CD14-positive monocyte (primary cell): Measurements from ENCODE around the gene MAVS. TPM values are rescaled to one million over a fixed set of nuclear protein-coding genes. Genes with fewer than 3 reads are reported as not detected.

Source experiments
- DNase-seq, 3 donors: peaks; one replicate each; pipeline ENCODE4 v3.0.0-alpha.2; 2011 to 2022
- H2AFZ ChIP-seq: 2 replicates; pipeline ENCODE4 v1.6.0; 2012; ENCODE audit warnings: mild to moderate bottlenecking, low read depth, low read length, inconsistent platforms; ENCODE audit not compliant: insufficient read depth, poor library complexity, severe bottlenecking
- H3K27ac ChIP-seq, 2 donors: 1 replicate in 1 of 2; 2 replicates in 1 of 2; pipeline ENCODE4 v1.5.1; 2012 to 2013; ENCODE audit warnings: low read length in 2 of 2, control low read depth in 1 of 2, inconsistent platforms in 1 of 2, low read depth in 1 of 2, mild to moderate bottlenecking in 1 of 2
- H3K27me3 ChIP-seq, 2 donors: one replicate each; pipeline versions ENCODE4 v1.6.0 to v1.6.1; 2011 to 2013; ENCODE audit warnings: low read length in 2 of 2; ENCODE audit not compliant: control insufficient read depth in 2 of 2, insufficient read depth in 2 of 2
- H3K36me3 ChIP-seq, 2 donors: replicated peaks in 1 of 2; 1 replicate in 1 of 2; 2 replicates in 1 of 2; pipeline versions ENCODE4 v1.5.1 to v1.6.1; 2012 to 2013; ENCODE audit warnings: low read length in 2 of 2, control low read depth in 1 of 2, inconsistent platforms in 1 of 2, mild to moderate bottlenecking in 1 of 2; ENCODE audit not compliant: insufficient read depth in 2 of 2, control insufficient read depth in 1 of 2
- H3K4me1 ChIP-seq, 2 donors: 1 replicate in 1 of 2; 2 replicates in 1 of 2; pipeline versions ENCODE4 v1.5.1 to v1.6.1; 2012 to 2013; ENCODE audit warnings: low read length in 2 of 2, control low read depth in 1 of 2, inconsistent platforms in 1 of 2, mild to moderate bottlenecking in 1 of 2, moderate library complexity in 1 of 2; ENCODE audit not compliant: insufficient read depth in 2 of 2, control insufficient read depth in 1 of 2
- H3K4me2 ChIP-seq: replicated peaks from 2 replicates; pipeline ENCODE3; 2012; ENCODE audit warnings: low read length, moderate library complexity, mild to moderate bottlenecking; ENCODE audit not compliant: poor library complexity, severe bottlenecking; ENCODE audit errors: extremely low read depth
- H3K4me3 ChIP-seq, 3 experiments: fragments of 200-600 bp in 1 of 3; sonication (generic) in 1 of 3; replicated peaks in 1 of 3; 1 replicate in 2 of 3; 2 replicates in 1 of 3; pipeline ENCODE4 v1.5.1; 2011 to 2013; ENCODE audit warnings: low read length in 3 of 3, mild to moderate bottlenecking in 3 of 3, control low read depth in 2 of 3, low read depth in 2 of 3, inconsistent platforms in 1 of 3, moderate library complexity in 1 of 3
- H3K79me2 ChIP-seq: 2 replicates; pipeline ENCODE4 v1.6.0; 2012; ENCODE audit warnings: mild to moderate bottlenecking, control low read depth, inconsistent platforms, low read length, moderate library complexity; ENCODE audit not compliant: insufficient read depth
- H3K9ac ChIP-seq: 2 replicates; pipeline ENCODE4 v1.6.0; 2017; ENCODE audit warnings: low read length, mild to moderate bottlenecking; ENCODE audit not compliant: insufficient read depth, poor library complexity, severe bottlenecking
- H3K9me3 ChIP-seq, 2 donors: replicated peaks in 1 of 2; 1 replicate in 1 of 2; 2 replicates in 1 of 2; pipeline versions ENCODE4 v1.5.1 to v1.6.1; 2012 to 2013; ENCODE audit warnings: low read length in 2 of 2, control low read depth in 1 of 2; ENCODE audit not compliant: control insufficient read depth in 1 of 2, insufficient read depth in 1 of 2
- H4K20me1 ChIP-seq: 2 replicates; pipeline ENCODE4 v1.6.0; 2012; ENCODE audit warnings: mild to moderate bottlenecking, low read length, control low read depth, moderate library complexity; ENCODE audit not compliant: insufficient read depth
- H3K27ac Mint-ChIP-seq, 7 donors: one replicate each; pipeline ENCODE4 v1.8.0; 2020; ENCODE audit warnings: mild to moderate bottlenecking in 7 of 7, mixed read lengths in 7 of 7, moderate library complexity in 6 of 7, inconsistent platforms in 2 of 7
- H3K27me3 Mint-ChIP-seq, 3 donors: one replicate each; pipeline ENCODE4 v1.8.0; 2021 to 2022; ENCODE audit warnings: low read depth in 3 of 3, mild to moderate bottlenecking in 3 of 3, mixed read lengths in 3 of 3, moderate library complexity in 3 of 3, inconsistent platforms in 1 of 3
- H3K36me3 Mint-ChIP-seq, 2 donors: one replicate each; pipeline ENCODE4 v1.8.0; 2020; ENCODE audit warnings: mixed read lengths in 2 of 2, inconsistent platforms in 1 of 2, mild to moderate bottlenecking in 1 of 2
- H3K4me1 Mint-ChIP-seq: one replicate; pipeline ENCODE4 v1.8.0; 2020; ENCODE audit warnings: mild to moderate bottlenecking, mixed read lengths
- H3K4me3 Mint-ChIP-seq, 2 donors: one replicate each; pipeline ENCODE4 v1.8.0; 2020; ENCODE audit warnings: mild to moderate bottlenecking in 2 of 2, mixed read lengths in 2 of 2, moderate library complexity in 1 of 2
- H3K9me3 Mint-ChIP-seq, 7 donors: one replicate each; pipeline ENCODE4 v1.8.0; 2020 to 2022; ENCODE audit warnings: mixed read lengths in 7 of 7, mild to moderate bottlenecking in 6 of 7, moderate library complexity in 6 of 7, inconsistent platforms in 2 of 7
- WGBS: methylation state at CpG from one replicate; pipeline ENCODE4 v1.1.5; 2013; ENCODE audit warnings: missing lambda C conversion rate; ENCODE audit not compliant: insufficient coverage; 5-methylcytosine and 5-hydroxymethylcytosine counted together
- intact Hi-C, 2 donors: fragments of 100-400 bp; cut with micrococcal nuclease; formaldehyde crosslinking; loops; one replicate each; pipeline versions ENCODE4 v1.15.0 to v1.15.1; 2023
- polyA plus RNA-seq, 3 donors: library from polyadenylated mRNA; depleted of rRNA in 1 of 3; unstranded in 2 of 3; stranded (reverse) in 1 of 3; fragments of 300-500 nt in 2 of 3; fragments of >200 nt in 1 of 3; fragmentation: Illumina TruSeq in 2 of 3; gene quantifications; 1 replicate in 2 of 3; 2 replicates in 1 of 3; pipeline ENCODE4 v1.2.3, GENCODE V29; 2012 to 2021
- TF ChIP-seq, protein P1 (sequence below): fragments of 200-600 bp; IDR thresholded peaks from one replicate; pipeline ENCODE4 v1.8.0; 2022; ENCODE audit warnings: antibody characterized with exemption, mild to moderate bottlenecking

MAVS gene
- polyA plus RNA-seq, 3 donors = 1.8 to 16.6 (median 3.2) TPM

DNA sequence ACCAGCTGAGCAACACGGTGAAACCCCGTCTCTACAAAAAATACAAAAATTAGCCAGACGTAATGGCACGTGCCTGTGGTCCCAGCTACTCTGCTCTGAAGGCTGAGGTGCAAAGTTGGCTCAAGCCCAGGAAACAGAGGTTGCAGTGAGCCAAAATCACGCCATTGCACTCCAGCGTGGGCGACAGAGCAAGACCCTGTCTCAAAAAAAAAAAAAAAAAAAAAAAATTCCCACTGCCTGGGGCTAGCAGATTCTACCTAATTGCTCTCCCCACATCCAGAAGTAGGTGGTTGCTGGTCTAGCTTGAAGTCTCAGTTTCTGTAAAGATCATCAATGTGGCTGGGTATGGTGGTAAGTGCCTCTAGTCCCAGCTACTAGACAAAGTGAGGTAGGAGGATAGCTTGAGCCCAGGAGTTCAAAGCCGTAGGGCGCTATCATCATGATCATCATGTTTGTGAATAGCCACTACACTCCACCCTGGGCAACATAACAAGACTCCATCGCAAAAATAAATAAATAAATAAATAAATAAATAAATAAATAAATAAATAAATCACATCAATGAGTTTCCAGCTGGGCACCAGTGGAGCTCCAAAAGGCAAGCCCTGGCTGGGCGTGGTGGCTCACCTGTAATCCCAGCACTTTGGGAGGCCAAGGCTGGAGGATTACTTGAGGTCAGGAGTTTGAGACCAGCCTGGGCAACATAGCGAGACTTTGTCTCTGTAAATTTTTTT is 32.6 kb upstream of the MAVS start:
- Mint-ChIP-seq H3K9me3 (peaks cover 0 to 5% (median 0%) of the 10 kb centered on the region in 7 donors), H3K27me3 (peaks cover 0 to 3% (median 3%) of the 10 kb centered on the region in 3 donors), H3K4me3 (no peak overlapping the region), H3K36me3 (peaks cover 3 to 4% of the 10 kb centered on the region in 2 donors), H3K27ac (peak overlapping the region in 2 of 7 donors; percentile 53 to 98), H3K4me1 (peaks cover 51% of the 10 kb centered on the region)
- H3K4me2 ChIP-seq = no peak overlapping the region
- H3K27ac ChIP-seq = no peak overlapping the region
- no peaks in the 10 kb centered on the region for H3K79me2 ChIP-seq
- H4K20me1 ChIP-seq = no peaks in the 10 kb centered on the region
- TF ChIP-seq, protein P1, sequence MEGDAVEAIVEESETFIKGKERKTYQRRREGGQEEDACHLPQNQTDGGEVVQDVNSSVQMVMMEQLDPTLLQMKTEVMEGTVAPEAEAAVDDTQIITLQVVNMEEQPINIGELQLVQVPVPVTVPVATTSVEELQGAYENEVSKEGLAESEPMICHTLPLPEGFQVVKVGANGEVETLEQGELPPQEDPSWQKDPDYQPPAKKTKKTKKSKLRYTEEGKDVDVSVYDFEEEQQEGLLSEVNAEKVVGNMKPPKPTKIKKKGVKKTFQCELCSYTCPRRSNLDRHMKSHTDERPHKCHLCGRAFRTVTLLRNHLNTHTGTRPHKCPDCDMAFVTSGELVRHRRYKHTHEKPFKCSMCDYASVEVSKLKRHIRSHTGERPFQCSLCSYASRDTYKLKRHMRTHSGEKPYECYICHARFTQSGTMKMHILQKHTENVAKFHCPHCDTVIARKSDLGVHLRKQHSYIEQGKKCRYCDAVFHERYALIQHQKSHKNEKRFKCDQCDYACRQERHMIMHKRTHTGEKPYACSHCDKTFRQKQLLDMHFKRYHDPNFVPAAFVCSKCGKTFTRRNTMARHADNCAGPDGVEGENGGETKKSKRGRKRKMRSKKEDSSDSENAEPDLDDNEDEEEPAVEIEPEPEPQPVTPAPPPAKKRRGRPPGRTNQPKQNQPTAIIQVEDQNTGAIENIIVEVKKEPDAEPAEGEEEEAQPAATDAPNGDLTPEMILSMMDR = no peak
- H3K27me3 ChIP-seq = no peaks in the 10 kb centered on the region
- no peak overlapping the region for H2AFZ ChIP-seq
- WGBS = 90% methylated on average over 5 of the region's 12 CpGs
- no peak overlapping the region for H3K4me3 ChIP-seq
- H3K9me3 ChIP-seq = no peaks in the 10 kb centered on the region
- no peaks in the 10 kb centered on the region for H3K36me3 ChIP-seq
- intact Hi-C loops = loop anchor here in 1 of 2 donors (10.0 kb wide), 1 partner anchor 49 kb away; the partner anchor contains the start of gene ADISSP
- no peak overlapping the region for H3K9ac ChIP-seq
- DNase-seq = peak in 1 of 3 donors; percentile 0
- peaks cover 46 to 53% of the 10 kb centered on the region in 2 donors for H3K4me1 ChIP-seq

- Mint-ChIP-seq H3K36me3 (peaks cover 3 to 4% of the 10 kb centered on the region in 2 donors), H3K4me1 (peaks cover 50% of the 10 kb centered on the region), H3K27ac (peak overlapping the region in 2 of 7 donors; percentile 40 to 64), H3K9me3 (peaks cover 0 to 5% (median 0%) of the 10 kb centered on the region in 7 donors), H3K27me3 (peaks cover 0 to 3% (median 1%) of the 10 kb centered on the region in 3 donors), H3K4me3 (no peak overlapping the region)
- no peaks in the 10 kb centered on the region for H3K9me3 ChIP-seq
- H3K27me3 ChIP-seq = no peaks in the 10 kb centered on the region
- intact Hi-C loops = loop anchor here in 1 of 2 donors (10.0 kb wide), 1 partner anchor 50 kb away; the partner anchor contains the start of gene ADISSP
- peaks cover 48 to 58% of the 10 kb centered on the region in 2 donors for H3K4me1 ChIP-seq
- no peak overlapping the region for H3K4me3 ChIP-seq
- H4K20me1 ChIP-seq = no peaks in the 10 kb centered on the region
- no peak overlapping the region for H3K9ac ChIP-seq
- WGBS = 96% methylated on average over 3 of the region's 7 CpGs
- no peak overlapping the region for H3K27ac ChIP-seq
- H3K4me2 ChIP-seq = no peak overlapping the region
- DNase-seq = peak in 1 of 3 donors; percentile 1
- H2AFZ ChIP-seq = no peak overlapping the region
- H3K79me2 ChIP-seq = no peaks in the 10 kb centered on the region
- TF ChIP-seq, protein P1 = no peak
- H3K36me3 ChIP-seq = no peaks in the 10 kb centered on the region
Observed at GRCh38 chr20:3814928-3815495, 31.6 kb upstream of the MAVS start.
